ENCODE measurements around the gene DHX58. TPM values are rescaled to one million over a fixed set of nuclear protein-coding genes. Genes with fewer than 3 reads are reported as not detected.
A peak's percentile ranks its signal among the peaks of the same experiment; 100 is the strongest.
"Not testable (repeated sequence)": the region's sequence is repeated elsewhere in the genome, so short reads cannot be mapped to it uniquely, and the experiment has no call there.

DHX58 gene
- 10 to 100 TPM; 97.0 to 97.3 TPM for total RNA-seq

DNA sequence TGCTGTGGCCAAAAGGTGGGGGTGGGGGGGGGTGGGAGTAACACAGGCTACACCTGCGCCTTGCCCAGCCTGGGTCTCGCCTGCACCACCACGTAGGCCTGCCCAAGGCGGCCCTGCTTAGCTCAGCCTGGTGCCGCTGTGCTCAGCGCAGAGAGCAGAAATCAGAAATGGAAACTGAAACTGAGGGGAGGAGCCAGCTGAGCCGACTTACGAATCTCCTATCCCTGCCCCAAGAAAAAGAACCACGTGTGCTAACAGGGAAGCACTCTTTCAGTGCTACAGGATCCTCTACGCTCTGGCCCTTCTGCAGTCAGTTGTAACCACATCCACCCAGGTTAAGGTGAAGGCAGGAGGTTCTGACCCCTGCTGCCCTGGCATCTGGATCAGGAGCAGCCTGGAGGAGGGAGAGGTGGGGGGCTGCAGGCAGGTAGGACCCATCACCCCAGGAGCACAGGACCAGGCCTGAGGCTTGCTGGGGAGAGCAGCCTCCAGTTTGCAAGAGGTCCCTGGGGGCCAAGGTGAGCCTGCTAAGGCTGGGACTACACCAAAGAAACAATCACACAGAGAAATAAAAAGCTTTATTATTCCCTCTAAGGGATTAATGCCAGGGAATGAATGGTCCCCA is at the start of gene DHX58:
Gene DHX58, minus strand, starts transcription at position 163 of the 625 bp plus-strand sequence. CDS start 822 bp downstream, outside the sequence.
- Mint-ChIP-seq H3K4me1 (peaks cover 72% of the 10 kb centered on the region), H3K27me3 (no peaks in the 10 kb centered on the region), H3K4me3 (peak within 1 kb of the TSS; percentile 91), H3K27ac (peak within 1 kb of the TSS; percentile 98), H3K36me3 (ENCODE audit: low read depth) (peaks cover 56% of the 10 kb centered on the region), H3K9me3 (no peaks in the 10 kb centered on the region)
- POLR2A ChIA-PET: interaction anchor here (0.6 to 11.7 kb wide), 43 partner anchors 8 to 967 kb away, joined by 3 to 237 read pairs (median 6); partner anchors contain the start of genes ACLY, BECN1, CNP and DNAJC7
- DNase-seq: peak; percentile 87
- CTCF ChIA-PET: interaction anchor here (0.7 to 6.1 kb wide), 11 partner anchors 9 to 182 kb away, joined by 3 to 70 read pairs (median 10); partner anchors contain the start of genes DNAJC7, KCNH4, NKIRAS2 and ODAD4

DNA sequence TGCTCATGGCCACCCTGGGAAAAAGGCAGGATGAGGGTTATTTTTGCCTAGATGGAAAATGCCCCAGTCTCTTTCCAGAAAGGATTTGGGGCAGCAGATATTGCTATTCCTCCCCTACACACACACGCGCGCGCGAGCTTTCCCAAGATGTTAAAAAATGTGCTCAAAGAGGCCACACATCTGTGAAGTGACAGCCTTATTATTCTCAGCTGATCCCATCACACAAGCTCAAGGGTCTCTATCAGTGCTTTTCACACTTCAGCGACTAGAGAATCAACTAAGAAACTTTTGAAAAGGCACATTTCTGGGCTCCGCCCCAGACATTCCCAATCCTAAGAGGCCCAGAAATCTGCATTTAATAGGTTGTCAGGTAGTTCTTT is 48.0 kb upstream of the DHX58 start:
- CTCF ChIA-PET: no interaction called here

DNA sequence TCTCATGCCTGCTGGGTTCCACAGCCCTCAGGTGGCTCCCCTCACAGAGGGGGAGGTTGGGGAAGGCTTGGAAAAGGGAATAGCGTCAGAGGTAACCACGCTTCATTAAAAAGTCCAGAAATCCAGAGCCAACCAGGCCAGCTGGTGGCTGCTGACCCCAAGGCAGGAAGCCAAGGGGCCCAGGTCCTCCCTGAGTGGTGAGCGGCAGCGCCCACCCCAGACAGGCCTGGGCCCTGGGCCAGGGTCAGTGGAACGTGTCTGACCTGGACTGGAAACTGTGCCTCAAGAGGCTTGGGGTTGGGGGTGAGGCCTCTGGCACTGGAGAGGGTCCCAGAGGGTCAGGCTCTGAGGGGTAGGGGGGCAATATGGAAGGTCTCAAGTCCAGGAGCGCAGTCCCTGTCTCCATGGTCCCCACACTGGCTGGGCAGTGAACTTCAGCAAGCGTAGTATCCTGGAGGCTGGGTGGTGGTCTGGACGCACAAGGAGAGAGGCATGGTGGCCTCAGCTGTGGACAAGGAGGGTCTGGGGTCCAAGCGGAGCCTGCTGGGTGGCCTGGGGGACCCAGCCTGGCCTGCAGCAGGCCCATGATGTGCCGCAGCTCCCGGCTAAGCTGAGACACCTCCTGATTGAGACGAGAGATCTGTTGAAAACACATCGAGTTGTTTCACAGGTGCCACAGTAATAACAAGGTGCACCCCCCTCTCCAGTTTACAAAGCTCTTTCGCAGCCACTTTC is 47.4 kb upstream of the DHX58 start:
- Mint-ChIP-seq H3K36me3 (ENCODE audit: low read depth) (peaks cover under 1% of the 10 kb centered on the region), H3K27me3 (no peaks in the 10 kb centered on the region), H3K4me3 (no peak overlapping the region), H3K27ac (no peak overlapping the region), H3K4me1 (peaks cover 14% of the 10 kb centered on the region), H3K9me3 (no peaks in the 10 kb centered on the region)
- CTCF ChIA-PET: no interaction called here
- POLR2A ChIA-PET: no interaction called here
- no peak for DNase-seq

More for the DNA sequence above, 48.0 kb upstream of the DHX58 start:
- no peak for DNase-seq
- no peaks in the 10 kb centered on the region for H3K9me3 Mint-ChIP-seq
- H3K4me1 Mint-ChIP-seq: peaks cover 8% of the 10 kb centered on the region
- no peaks in the 10 kb centered on the region for H3K27me3 Mint-ChIP-seq
- POLR2A ChIA-PET: no interaction called here
- H3K27ac Mint-ChIP-seq: no peak overlapping the region
- no peak overlapping the region for H3K4me3 Mint-ChIP-seq
- no peaks in the 10 kb centered on the region for H3K36me3 Mint-ChIP-seq (ENCODE audit: low read depth)

- POLR2A ChIA-PET: interaction anchor here (0.7 to 6.5 kb wide), 5 partner anchors 24 to 233 kb away, joined by 3 to 30 read pairs (median 4); partner anchors contain the start of genes DHX58, KAT2A and KCNH4
- no peak for DNase-seq
- peaks cover 16% of the 10 kb centered on the region for H3K36me3 Mint-ChIP-seq (ENCODE audit: low read depth)
- H3K9me3 Mint-ChIP-seq: no peaks in the 10 kb centered on the region
- H3K4me1 Mint-ChIP-seq: peaks cover 44% of the 10 kb centered on the region
- no peaks in the 10 kb centered on the region for H3K27me3 Mint-ChIP-seq
- peak overlapping the region; percentile 42 for H3K27ac Mint-ChIP-seq
- CTCF ChIA-PET: no interaction called here
- peak overlapping the region; percentile 92 for H3K4me3 Mint-ChIP-seq
Measured at GRCh38 chr17:42155614-42156045, 43.1 kb upstream of the DHX58 start.

DNA sequence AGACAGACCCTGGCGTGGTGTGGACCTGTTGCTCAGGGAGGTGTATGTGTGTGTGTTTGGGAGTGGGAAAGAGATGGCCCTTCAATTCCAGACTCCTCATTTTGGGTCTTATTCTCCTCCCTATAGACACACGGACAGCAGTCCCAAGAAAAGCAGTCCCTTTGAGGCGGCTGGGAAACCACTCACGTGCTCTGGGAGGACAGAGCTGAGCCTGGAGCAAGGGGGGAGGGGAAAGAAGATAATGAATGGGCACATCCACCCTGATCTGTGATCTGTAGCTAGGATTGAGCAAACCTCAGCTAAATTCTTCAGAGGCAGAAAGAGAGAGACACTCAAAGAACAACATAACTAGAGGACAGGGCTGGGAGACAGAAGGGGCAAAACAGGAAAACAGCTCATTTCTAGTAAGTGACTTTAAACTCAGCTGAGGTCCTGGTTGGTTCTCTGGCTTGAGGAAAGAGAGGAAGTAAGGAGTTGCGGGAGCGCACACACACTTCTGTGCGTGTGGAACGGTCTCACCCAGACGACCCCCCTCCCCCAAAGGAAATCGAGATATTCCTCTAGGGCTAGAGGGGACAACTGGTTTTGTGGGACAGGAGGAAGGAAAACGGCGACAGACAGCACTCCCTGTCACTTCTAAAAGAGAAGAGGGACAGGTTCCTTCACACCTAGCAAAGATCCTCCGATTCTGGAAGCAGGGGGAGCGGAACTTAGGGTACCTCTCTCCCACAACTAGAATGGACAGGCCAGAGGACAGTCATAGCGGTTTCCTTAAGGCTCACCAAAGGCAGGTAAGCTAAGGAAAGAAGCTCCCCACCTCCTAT is 41.6 kb upstream of the DHX58 start:
- Mint-ChIP-seq H3K36me3 (ENCODE audit: low read depth) (peaks cover 16% of the 10 kb centered on the region), H3K9me3 (no peaks in the 10 kb centered on the region), H3K4me1 (peaks cover 45% of the 10 kb centered on the region), H3K4me3 (peak overlapping the region; percentile 92), H3K27ac (peak overlapping the region; percentile 86), H3K27me3 (no peaks in the 10 kb centered on the region)
- no peak for DNase-seq
- POLR2A ChIA-PET: interaction anchor here (0.7 to 6.5 kb wide), 19 partner anchors 9 to 290 kb away, joined by 3 to 30 read pairs (median 3); partner anchors contain the start of genes CNP, DHX58, DNAJC7 and GHDC
- CTCF ChIA-PET: interaction anchor here (1.1 to 2.5 kb wide), 3 partner anchors 8 to 138 kb away, joined by 3 to 7 read pairs (median 6); partner anchors contain the start of genes DNAJC7 and KCNH4

- Mint-ChIP-seq H3K27me3 (no peaks in the 10 kb centered on the region), H3K4me1 (peaks cover 21% of the 10 kb centered on the region), H3K36me3 (ENCODE audit: low read depth) (peaks cover 31% of the 10 kb centered on the region), H3K27ac (no peak overlapping the region), H3K4me3 (no peak overlapping the region), H3K9me3 (no peaks in the 10 kb centered on the region)
- CTCF ChIA-PET: no interaction called here
- POLR2A ChIA-PET: no interaction called here
- no peak for DNase-seq
Measured at GRCh38 chr17:42146911-42147607, 34.5 kb upstream of the DHX58 start.

DNA sequence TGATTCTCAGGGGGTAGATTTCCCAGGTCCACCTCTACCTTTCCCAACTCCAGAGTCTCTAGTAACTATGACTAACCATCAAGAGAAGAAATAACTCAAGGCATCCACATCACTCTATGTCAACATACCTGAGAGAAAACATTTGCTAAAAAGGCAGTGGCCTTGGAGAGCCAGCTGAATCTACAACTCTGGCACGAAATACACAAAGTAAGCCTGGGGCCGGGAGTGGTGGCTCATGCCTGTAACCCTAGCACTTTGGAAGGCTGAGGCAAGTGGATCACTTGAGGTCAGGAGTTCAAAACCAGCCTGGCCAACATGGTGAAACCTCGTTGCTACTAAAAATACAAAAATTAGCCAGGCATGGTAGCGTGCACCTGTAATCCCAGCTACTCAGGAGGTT is 30.6 kb upstream of the DHX58 start:
- DNase-seq, H3K4me1 Mint-ChIP-seq, H3K9me3 Mint-ChIP-seq, H3K27ac Mint-ChIP-seq, CTCF ChIA-PET, H3K4me3 Mint-ChIP-seq, H3K27me3 Mint-ChIP-seq: not testable (repeated sequence)
- POLR2A ChIA-PET: interaction anchor here (1.0 to 1.2 kb wide), 2 partner anchors 11 kb away, joined by 3 to 5 read pairs; no protein-coding TSS in a partner anchor
- peaks cover 35% of the 10 kb centered on the region for H3K36me3 Mint-ChIP-seq (ENCODE audit: low read depth)

- Mint-ChIP-seq H3K9me3 (no peaks in the 10 kb centered on the region), H3K27ac (no peak overlapping the region), H3K4me3 (no peak overlapping the region), H3K27me3 (no peaks in the 10 kb centered on the region), H3K36me3 (ENCODE audit: low read depth) (peaks cover 33% of the 10 kb centered on the region), H3K4me1 (peaks cover 6% of the 10 kb centered on the region)
- DNase-seq: no peak
- POLR2A ChIA-PET: interaction anchor here (1.0 to 1.2 kb wide), 2 partner anchors 10 to 11 kb away, joined by 3 to 5 read pairs; no protein-coding TSS in a partner anchor
- CTCF ChIA-PET: no interaction called here
Measured at GRCh38 chr17:42142371-42142896, 29.9 kb upstream of the DHX58 start.

DNA sequence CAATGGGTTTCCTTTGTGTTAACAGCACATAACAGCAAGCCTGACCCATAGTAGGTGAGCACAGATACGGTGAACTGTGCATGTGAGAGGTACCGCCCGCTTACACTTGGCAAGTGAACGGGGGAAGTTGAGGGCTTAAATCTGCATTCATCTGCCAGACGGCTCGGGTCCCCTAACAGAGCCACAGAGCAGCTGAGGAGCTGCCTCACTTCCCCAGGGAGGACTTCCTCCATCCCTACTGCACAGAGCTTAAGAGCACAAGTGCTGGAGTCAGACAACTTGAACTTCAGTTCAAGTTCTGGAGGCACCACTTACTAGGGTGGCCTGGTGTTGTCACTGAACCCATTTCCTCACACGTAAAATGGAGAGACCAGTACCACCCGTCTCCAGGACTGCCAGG is 28.9 kb upstream of the DHX58 start:
- peaks cover 10% of the 10 kb centered on the region for H3K4me1 Mint-ChIP-seq
- H3K27ac Mint-ChIP-seq: no peak overlapping the region
- no peaks in the 10 kb centered on the region for H3K9me3 Mint-ChIP-seq
- POLR2A ChIA-PET: no interaction called here
- H3K27me3 Mint-ChIP-seq: no peaks in the 10 kb centered on the region
- DNase-seq: no peak
- CTCF ChIA-PET: interaction anchor here (0.9 kb wide), 1 partner anchor 9 kb away, joined by 3 read pairs; no protein-coding TSS in a partner anchor
- peaks cover 29% of the 10 kb centered on the region for H3K36me3 Mint-ChIP-seq (ENCODE audit: low read depth)
- H3K4me3 Mint-ChIP-seq: no peak overlapping the region

GRCh38 chr17:42140690-42141089 is 28.2 kb upstream of the DHX58 start:
- H3K27ac Mint-ChIP-seq, H3K4me3 Mint-ChIP-seq, CTCF ChIA-PET, H3K27me3 Mint-ChIP-seq, DNase-seq, H3K9me3 Mint-ChIP-seq: not testable (repeated sequence)
- H3K36me3 Mint-ChIP-seq (ENCODE audit: low read depth): peaks cover 33% of the 10 kb centered on the region
- POLR2A ChIA-PET: interaction anchor here (1.1 kb wide), 1 partner anchor 13 kb away, joined by 3 read pairs; no protein-coding TSS in a partner anchor
- peaks cover 17% of the 10 kb centered on the region for H3K4me1 Mint-ChIP-seq

DNA sequence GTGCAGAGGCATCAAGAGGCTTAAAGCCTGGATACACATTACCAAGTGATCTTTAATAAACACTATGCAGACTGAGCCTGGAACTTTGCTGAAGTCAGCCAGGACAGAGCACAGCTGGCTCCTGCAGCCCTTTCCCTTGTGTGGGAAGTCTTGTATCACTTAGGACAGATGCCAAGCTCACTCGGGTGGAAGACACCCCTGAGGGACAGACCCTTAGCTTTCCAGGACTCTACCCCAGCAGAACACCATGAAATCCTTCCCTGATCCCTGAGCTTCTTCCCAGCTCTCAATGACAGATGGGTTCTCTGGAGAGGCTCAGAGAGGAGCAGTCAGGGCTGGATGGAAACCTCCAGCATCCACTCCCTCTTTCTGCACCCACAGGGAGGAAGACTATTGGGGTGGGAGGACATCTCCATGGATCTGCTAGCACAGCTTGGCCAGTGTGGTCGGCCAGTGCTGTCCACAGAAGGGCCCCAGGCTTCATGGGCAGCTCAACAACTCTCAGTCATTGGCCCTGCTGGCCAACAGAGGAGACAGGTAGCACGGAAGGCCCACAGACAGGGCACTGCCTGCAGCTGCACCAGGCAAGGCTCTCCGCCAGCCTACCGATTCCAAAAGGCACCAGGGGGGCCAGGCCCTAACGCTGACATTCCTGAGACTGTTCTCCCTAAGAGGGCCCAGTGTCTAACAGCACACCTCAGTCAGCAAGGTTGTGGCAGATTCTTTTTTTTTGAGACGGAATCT is 26.4 kb upstream of the DHX58 start:
- CTCF ChIA-PET: no interaction called here
- no peak for DNase-seq
- H3K36me3 Mint-ChIP-seq (ENCODE audit: low read depth): peaks cover 35% of the 10 kb centered on the region
- peaks cover 28% of the 10 kb centered on the region for H3K4me1 Mint-ChIP-seq
- no peak overlapping the region for H3K4me3 Mint-ChIP-seq
- no peaks in the 10 kb centered on the region for H3K27me3 Mint-ChIP-seq
- POLR2A ChIA-PET: interaction anchor here (0.8 to 1.6 kb wide), 3 partner anchors 9 to 31 kb away, joined by 3 to 5 read pairs (median 4); no protein-coding TSS in a partner anchor
- no peak overlapping the region for H3K27ac Mint-ChIP-seq
- H3K9me3 Mint-ChIP-seq: no peaks in the 10 kb centered on the region

Data from activated CD4-positive, alpha-beta memory T cell treated with anti-CD3 and anti-CD28 coated beads, Interleukin-2, amount 10 ng/mL, durations not matched to agents 7 days and 5 days (primary cell).